Coronary artery (tissue), 2 donors: Measurements from ENCODE around the gene FAM219A.

Experiments used
- DNase-seq: peaks from one replicate; pipeline ENCODE4 v3.0.0-alpha.2; 2017; ENCODE audit warnings: low spot score
- H3K27ac ChIP-seq, 2 donors: fragments of 200-600 bp; sonication (generic); one replicate each; pipeline ENCODE4 v1.5.1; 2016 to 2019
- H3K4me3 ChIP-seq: fragments of 200-600 bp; sonication (generic); 2 replicates; pipeline ENCODE4 v1.5.1; 2016; ENCODE audit warnings: mild to moderate bottlenecking, moderate library complexity
- CTCF ChIP-seq: fragments of 200-600 bp; sonication (generic); IDR thresholded peaks from one replicate; pipeline ENCODE4 v1.5.1; 2019; ENCODE audit warnings: antibody characterized with exemption

Gene FAM219A

GRCh38 chr9:34377404-34377746 lies 81.0 kb downstream of the FAM219A start:
- TF ChIP-seq CTCF = no peak
- Histone ChIP-seq H3K27ac (peak overlapping the region; percentile 58 to 84), H3K4me3 (peak overlapping the region; percentile 92)
- DNase-seq = no peak

- Histone ChIP-seq H3K4me3 (peak within 1 kb of the TSS; percentile 92), H3K27ac (peak within 1 kb of the TSS; percentile 58 to 84)
- peak; percentile 91 for DNase-seq
- TF ChIP-seq CTCF = no peak
These were observed 81.6 kb downstream of the FAM219A start, which contains the start of gene MYORG for GRCh38 chr9:34376596-34377403. TSS of gene MYORG (minus strand) at chr9:34376898. CDS start at chr9:34372943, 3,955 bp downstream.

- H3K27ac ChIP-seq = peak overlapping the region; percentile 58 to 84
These were observed 82.3 kb downstream of the FAM219A start for GRCh38 chr9:34375901-34376595.

GRCh38 chr9:34374905-34375552 lies 83.3 kb downstream of the FAM219A start:
- H3K4me3 ChIP-seq = no peak overlapping the region
- peak; percentile 54 for DNase-seq
- H3K27ac ChIP-seq = no peak overlapping the region
- TF ChIP-seq CTCF = no peak

More at GRCh38 chr9:34375901-34376595, 82.3 kb downstream of the FAM219A start:
- no peak for TF ChIP-seq CTCF
- H3K4me3 ChIP-seq = peak overlapping the region; percentile 92
- peak; percentile 75 for DNase-seq

- H3K27ac ChIP-seq = no peak overlapping the region
- H3K4me3 ChIP-seq = no peak overlapping the region
- no peak for TF ChIP-seq CTCF
- DNase-seq = no peak
These were observed 84.0 kb downstream of the FAM219A start for GRCh38 chr9:34374339-34374738.

GRCh38 chr9:34373749-34374148 lies 84.6 kb downstream of the FAM219A start:
- no peak for TF ChIP-seq CTCF
- no peak overlapping the region for H3K27ac ChIP-seq
- H3K4me3 ChIP-seq = no peak overlapping the region
- DNase-seq = no peak
